HEK293 (cell line): ENCODE measurements around the gene USP50.

Source experiments
- CTCF ChIA-PET: fragments of 350-600 bp; formaldehyde crosslinking; extraction: SDS; loops from one replicate; lab custom pipeline; 2021; ENCODE audit warnings: antibody characterized with exemption; lab: Yijun Ruan, JAX
- POLR2A ChIA-PET: fragments of 300-600 bp; formaldehyde crosslinking; extraction: SDS; loops from one replicate; lab custom pipeline; 2020; ENCODE audit warnings: antibody characterized with exemption, inconsistent platforms; lab: Yijun Ruan, JAX
- H3K27ac ChIP-seq: fragments of 200-500 bp; sonication (Bioruptor generic); 2 replicates; pipeline ENCODE4 v1.5.1; 2014; ENCODE audit warnings: low read depth, low read length, control low read depth, inconsistent platforms; ENCODE audit errors: extremely low read depth
- H3K36me3 ChIP-seq, 2 experiments: fragments of 200-500 bp in 1 of 2; sonication (Bioruptor generic) in 1 of 2; 1 replicate in 1 of 2; 2 replicates in 1 of 2; pipeline ENCODE4 v1.5.1; 2014 to 2017; ENCODE audit warnings: inconsistent platforms in 2 of 2, low read length in 2 of 2; ENCODE audit not compliant: control insufficient read depth in 2 of 2, insufficient read depth in 1 of 2
- H3K4me1 ChIP-seq: fragments of 200-500 bp; sonication (Bioruptor generic); 2 replicates; pipeline ENCODE4 v1.5.1; 2014; ENCODE audit warnings: mild to moderate bottlenecking, low read length, inconsistent platforms; ENCODE audit not compliant: control insufficient read depth, insufficient read depth
- H3K4me3 ChIP-seq: 2 replicates; pipeline ENCODE4 v1.5.1; 2011; ENCODE audit warnings: low read depth, mild to moderate bottlenecking, control low read depth, low read length, moderate library complexity
- H3K9me3 ChIP-seq: fragments of 200-500 bp; sonication (Bioruptor generic); 2 replicates; pipeline ENCODE4 v1.5.1; 2014; ENCODE audit warnings: low read depth, low read length, inconsistent platforms; ENCODE audit not compliant: control insufficient read depth, insufficient read depth
- BCL11A ChIP-seq: fragments of 450-650 bp; formaldehyde crosslinking; IDR thresholded peaks from 2 replicates; pipeline ENCODE4 v1.5.1; 2016; ENCODE audit warnings: low read depth, missing biosample characterization, missing genetic modification characterization
- GLI2 ChIP-seq: fragments of 450-650 bp; formaldehyde crosslinking; IDR thresholded peaks from 2 replicates; pipeline ENCODE4; 2017; ENCODE audit warnings: missing biosample characterization, missing genetic modification characterization, low read depth, borderline replicate concordance
- GLIS2 ChIP-seq: fragments of 450-650 bp; formaldehyde crosslinking; IDR thresholded peaks from 2 replicates; pipeline ENCODE4 v1.5.1; 2016; ENCODE audit warnings: missing biosample characterization, missing genetic modification characterization
- HIC1 ChIP-seq: fragments of 450-650 bp; formaldehyde crosslinking; IDR thresholded peaks from 2 replicates; pipeline ENCODE4 v1.5.1; 2016; ENCODE audit warnings: missing biosample characterization, missing genetic modification characterization
- HOXA7 ChIP-seq: sonication (generic); formaldehyde crosslinking; IDR thresholded peaks from 2 replicates; pipeline ENCODE4 v1.8.1; 2022; ENCODE audit warnings: missing genetic modification reagents, borderline replicate concordance
- PATZ1 ChIP-seq: fragments of 450-650 bp; formaldehyde crosslinking; IDR thresholded peaks from 2 replicates; pipeline ENCODE4 v1.5.1; 2016; ENCODE audit warnings: missing biosample characterization, missing genetic modification characterization
- PRDM10 ChIP-seq: fragments of 450-650 bp; formaldehyde crosslinking; IDR thresholded peaks from 2 replicates; pipeline ENCODE4 v1.5.1; 2016; ENCODE audit warnings: missing biosample characterization, missing genetic modification characterization
- SP3 ChIP-seq: fragments of 450-650 bp; formaldehyde crosslinking; IDR thresholded peaks from 2 replicates; pipeline ENCODE4 v1.5.1; 2016; ENCODE audit warnings: missing biosample characterization, missing genetic modification characterization
- ZFHX2 ChIP-seq: fragments of 450-650 bp; formaldehyde crosslinking; conservative IDR thresholded peaks from 2 replicates; pipeline ENCODE4 v1.5.1; 2016; ENCODE audit warnings: missing biosample characterization, missing genetic modification characterization
- ZFP69B ChIP-seq: fragments of 450-650 bp; formaldehyde crosslinking; IDR thresholded peaks from 2 replicates; pipeline ENCODE4 v1.5.1; 2016; ENCODE audit warnings: missing biosample characterization, missing genetic modification characterization
- ZNF114 ChIP-seq: fragments of 450-650 bp; formaldehyde crosslinking; IDR thresholded peaks from 2 replicates; pipeline ENCODE4 v1.5.0; 2017; ENCODE audit warnings: missing biosample characterization, missing genetic modification characterization
- ZNF24 ChIP-seq: fragments of 450-650 bp; formaldehyde crosslinking; IDR thresholded peaks from 2 replicates; pipeline ENCODE4 v1.5.1; 2016; ENCODE audit warnings: missing biosample characterization, missing genetic modification characterization
- ZNF341 ChIP-seq: fragments of 450-650 bp; formaldehyde crosslinking; IDR thresholded peaks from 2 replicates; pipeline ENCODE4; 2016; ENCODE audit warnings: low read depth, missing biosample characterization, missing genetic modification characterization
- ZNF449 ChIP-seq: fragments of 450-650 bp; formaldehyde crosslinking; IDR thresholded peaks from 2 replicates; pipeline ENCODE4 v1.5.1; 2017; ENCODE audit warnings: missing biosample characterization, mild to moderate bottlenecking, missing genetic modification characterization, moderate library complexity
- ZNF513 ChIP-seq: fragments of 450-650 bp; IDR thresholded peaks from 2 replicates; pipeline ENCODE4 v1.5.1; 2018; ENCODE audit warnings: missing biosample characterization, missing genetic modification characterization
- ZNF549 ChIP-seq: fragments of 450-650 bp; IDR thresholded peaks from 2 replicates; pipeline ENCODE4 v1.5.1; 2018; ENCODE audit warnings: missing biosample characterization, missing genetic modification characterization, mild to moderate bottlenecking, inconsistent platforms, moderate library complexity
- ZNF639 ChIP-seq: fragments of 450-650 bp; formaldehyde crosslinking; IDR thresholded peaks from 2 replicates; pipeline ENCODE4 v1.5.1; 2016; ENCODE audit warnings: missing biosample characterization, missing genetic modification characterization
- ZNF830 ChIP-seq: fragments of 450-650 bp; IDR thresholded peaks from 2 replicates; pipeline ENCODE4 v1.5.0; 2018; ENCODE audit warnings: missing biosample characterization, missing genetic modification characterization, low read depth, mild to moderate bottlenecking, moderate library complexity
- ZNF843 ChIP-seq: fragments of 450-650 bp; formaldehyde crosslinking; IDR thresholded peaks from 2 replicates; pipeline ENCODE4 v1.5.1; 2016; ENCODE audit warnings: missing biosample characterization, missing genetic modification characterization
- ZSCAN4 ChIP-seq: fragments of 450-650 bp; formaldehyde crosslinking; IDR thresholded peaks from 2 replicates; pipeline ENCODE4 v1.5.1; 2017; ENCODE audit warnings: missing biosample characterization, missing genetic modification characterization

The USP50 gene

GRCh38 chr15:50594311-50594710, 47.8 kb upstream of the USP50 start (continued):
- TF ChIP-seq ZSCAN4 (tag by site-specific recombination) (no peak), ZNF449 (tag by site-specific recombination) (no peak), ZNF341 (tag by site-specific recombination) (no peak), PRDM10 (tag by site-specific recombination) (no peak)

- no peak for TF ChIP-seq GLI2
- no peak for TF ChIP-seq HOXA7
- TF ChIP-seq, all 188 proteins: peak for 0
- H3K27ac ChIP-seq = no peak overlapping the region
- no peak overlapping the region for H3K4me3 ChIP-seq
- CTCF ChIA-PET = no interaction called here
- POLR2A ChIA-PET = no interaction called here
- no peaks in the 10 kb centered on the region for H3K9me3 ChIP-seq
- peaks cover 28 to 51% of the 10 kb centered on the region in 2 experiments for H3K36me3 ChIP-seq
- H3K4me1 ChIP-seq = no peaks in the 10 kb centered on the region
Measured at GRCh38 chr15:50593761-50594160, 47.3 kb upstream of the USP50 start.

- H3K36me3 ChIP-seq = peaks cover 21 to 61% of the 10 kb centered on the region in 2 experiments
- POLR2A ChIA-PET = no interaction called here
- no peak overlapping the region for H3K27ac ChIP-seq
- CTCF ChIA-PET = no interaction called here
- H3K4me3 ChIP-seq = no peak overlapping the region
- H3K9me3 ChIP-seq = no peaks in the 10 kb centered on the region
- no peaks in the 10 kb centered on the region for H3K4me1 ChIP-seq
- TF ChIP-seq PATZ1 (tag by site-specific recombination) (no peak), ZNF549 (no peak), HIC1 (tag by site-specific recombination) (no peak), ZNF830 (no peak), ZNF114 (tag by site-specific recombination) (no peak), ZFP69B (tag by site-specific recombination) (no peak), ZNF24 (tag by site-specific recombination) (no peak), ZNF513 (tag by site-specific recombination) (no peak), ZFHX2 (tag by site-specific recombination) (no peak), ZNF843 (tag by site-specific recombination) (no peak), BCL11A (tag by site-specific recombination) (no peak), SP3 (tag by site-specific recombination) (no peak), GLIS2 (no peak), ZNF639 (tag by site-specific recombination) (no peak)
Measured at GRCh38 chr15:50590288-50590687, 43.8 kb upstream of the USP50 start.
